ENCODE results near the gene ERICH3. TPM values are rescaled to one million over a fixed set of nuclear protein-coding genes. Genes with fewer than 3 reads are reported as not detected.

Gene ERICH3
- total and polyA plus RNA-seq, 11 donors = 0.03 to 0.21 (median 0.08) TPM; not detected in 8

DNA sequence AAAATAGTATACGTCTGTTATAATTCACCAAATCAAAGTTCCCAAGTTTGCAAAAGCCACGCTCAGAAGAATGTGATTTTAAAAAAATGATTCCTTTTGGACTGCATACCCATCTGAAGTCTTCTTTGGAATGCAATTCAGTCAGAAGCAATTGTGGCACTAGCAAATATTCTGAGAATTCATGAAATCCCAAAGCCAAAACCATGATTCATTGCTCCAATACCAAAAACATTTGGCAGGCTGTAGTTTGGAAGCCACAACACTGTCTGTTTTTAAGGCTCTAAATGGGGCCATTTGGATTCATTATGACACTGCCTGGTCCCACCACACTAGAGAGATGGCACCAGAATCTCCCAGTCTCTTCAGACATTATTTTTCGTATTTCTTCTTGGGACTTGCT lies 139.4 kb downstream of the ERICH3 start:
- H3K27me3 ChIP-seq = no peaks in the 10 kb centered on the region
- WGBS, 4 donors = 74 to 90% (median 86%) methylated on average over 3 of the region's 3 CpGs
- TF ChIP-seq POLR2A (IDR thresholded peaks at IDR 0.05) = no peak
- TF ChIP-seq CTCF (IDR thresholded peaks at IDR 0.05) = no peak
- no peaks in the 10 kb centered on the region for H3K36me3 ChIP-seq
- H3K4me1 ChIP-seq = no peaks in the 10 kb centered on the region
- DNase-seq (no peak), ATAC-seq (no peak)
- H3K9me3 ChIP-seq = peaks cover 0 to 4% (median 0%) of the 10 kb centered on the region in 12 donors
- intact Hi-C loops (cut with DNase I) = no loop called here
- no peak overlapping the region for H3K27ac ChIP-seq
- no peak overlapping the region for H3K4me3 ChIP-seq

DNA sequence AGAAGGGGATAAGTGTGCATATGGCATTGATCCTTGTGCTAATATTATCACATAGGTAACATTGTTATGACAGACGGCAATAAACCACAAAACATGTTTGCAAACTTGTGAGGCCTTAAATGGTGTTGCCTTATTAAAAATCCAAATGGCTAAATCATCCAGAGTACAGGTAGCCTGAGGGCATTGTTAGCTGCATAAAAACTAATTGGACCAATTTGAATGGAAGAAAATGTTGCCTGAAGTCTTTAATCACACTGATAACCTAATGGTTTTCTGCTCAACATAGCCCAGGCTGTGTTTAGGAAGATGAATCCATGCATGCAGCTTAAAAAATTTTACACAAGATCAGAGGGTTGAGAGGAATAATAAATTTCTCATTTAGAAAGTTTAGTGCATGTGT lies 141.8 kb downstream of the ERICH3 start:
- H3K36me3 ChIP-seq = peaks cover 0 to 3% (median 0%) of the 10 kb centered on the region in 9 donors
- 81 to 89% (median 86%) methylated on average over 1 of the region's 1 CpG for WGBS, 4 donors
- TF ChIP-seq POLR2A (IDR thresholded peaks at IDR 0.05) (no peak), CTCF (IDR thresholded peaks at IDR 0.05) (no peak)
- DNase-seq (no peak), ATAC-seq (no peak)
- intact Hi-C loops (cut with DNase I) = no loop called here
- peaks cover 0 to 4% (median 0%) of the 10 kb centered on the region in 12 donors for H3K9me3 ChIP-seq
- H3K27ac ChIP-seq = no peak overlapping the region
- H3K4me1 ChIP-seq = no peaks in the 10 kb centered on the region
- H3K27me3 ChIP-seq = no peaks in the 10 kb centered on the region
- H3K4me3 ChIP-seq = no peak overlapping the region

DNA sequence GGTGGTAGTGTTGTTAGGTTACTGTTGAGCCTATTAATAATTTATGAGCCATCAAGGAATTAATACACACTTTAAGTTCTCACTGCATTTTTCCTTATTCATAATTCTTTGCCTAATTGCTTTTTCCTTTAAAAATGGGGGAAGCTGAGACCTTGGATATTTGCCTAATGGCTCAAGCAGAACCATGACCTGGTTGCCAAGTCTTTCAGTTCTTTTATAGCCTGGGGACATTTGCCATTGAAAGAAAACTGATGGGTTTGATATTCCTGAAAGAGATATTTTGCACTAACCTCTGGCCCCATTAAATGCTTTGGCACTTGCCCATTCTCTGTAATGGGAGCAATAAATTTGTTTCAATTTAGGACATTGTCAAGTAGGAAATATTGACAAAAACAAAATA lies 142.7 kb downstream of the ERICH3 start:
- DNase-seq = no peak
- no peak for ATAC-seq
- H3K27ac ChIP-seq = no peak overlapping the region
- intact Hi-C loops (cut with DNase I) = no loop called here
- no peaks in the 10 kb centered on the region for H3K4me1 ChIP-seq
- TF ChIP-seq CTCF (IDR thresholded peaks at IDR 0.05) = no peak
- no peak for TF ChIP-seq POLR2A (IDR thresholded peaks at IDR 0.05)
- peaks cover 0 to 4% (median 0%) of the 10 kb centered on the region in 12 donors for H3K9me3 ChIP-seq
- no peaks in the 10 kb centered on the region for H3K27me3 ChIP-seq
- H3K4me3 ChIP-seq = no peak overlapping the region
- H3K36me3 ChIP-seq = peaks cover 0 to 3% (median 0%) of the 10 kb centered on the region in 9 donors

DNA sequence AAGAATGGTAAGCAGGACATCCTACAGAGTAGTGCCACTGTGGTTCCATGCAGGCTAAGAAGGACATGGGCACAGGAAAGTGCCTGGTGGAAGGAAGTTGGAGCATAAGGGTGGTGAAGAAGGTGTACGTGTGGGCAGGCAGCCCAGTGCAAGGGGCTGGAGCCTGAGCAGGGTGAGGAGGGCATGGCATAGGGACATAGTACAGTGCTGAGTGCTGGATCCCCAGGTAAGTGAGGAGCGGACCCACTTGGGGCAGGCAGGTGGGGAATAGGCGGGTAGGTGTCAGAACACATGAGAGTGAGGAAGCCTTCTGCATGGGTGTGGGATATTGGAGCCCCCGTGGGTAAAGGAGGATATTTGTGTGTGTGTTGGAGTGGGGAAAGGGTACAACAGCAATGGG lies 145.5 kb downstream of the ERICH3 start:
- Histone ChIP-seq H3K4me3 (no peak overlapping the region), H3K27ac (no peak overlapping the region), H3K9me3 (no peaks in the 10 kb centered on the region), H3K4me1 (no peaks in the 10 kb centered on the region), H3K27me3 (no peaks in the 10 kb centered on the region), H3K36me3 (peaks cover 0 to 3% (median 0%) of the 10 kb centered on the region in 9 donors)
- DNase-seq (no peak), ATAC-seq (peak in 1 of 4 donors; percentile 32)
- intact Hi-C loops (cut with DNase I) = no loop called here
- WGBS, 4 donors = 87 to 91% (median 87%) methylated on average over 4 of the region's 4 CpGs
- TF ChIP-seq CTCF (IDR thresholded peaks at IDR 0.05) (no peak), POLR2A (IDR thresholded peaks at IDR 0.05) (no peak)

Measured in heart left ventricle (tissue), 16 donors.